ENCODE data around the gene MAP3K14.

MAP3K14 gene

GRCh38 chr17:45232514-45233422, 84.1 kb downstream of the MAP3K14 start:
- no peak for TF ChIP-seq CTCF (conservative IDR thresholded peaks at IDR 0.05; ENCODE audit: low read length)
- no peak overlapping the region for H3K4me3 ChIP-seq (ENCODE audit: low read length)

GRCh38 chr17:45231481-45232116, 85.2 kb downstream of the MAP3K14 start:
- no peak overlapping the region for H3K4me3 ChIP-seq (ENCODE audit: low read length)
- peak; percentile 31 for TF ChIP-seq CTCF (conservative IDR thresholded peaks at IDR 0.05; ENCODE audit: low read length)
- no peak for DNase-seq (ENCODE audit: low read depth)

More at GRCh38 chr17:45232514-45233422, 84.1 kb downstream of the MAP3K14 start:
- no peak for DNase-seq (ENCODE audit: low read depth)

GRCh38 chr17:45230787-45231480, 85.9 kb downstream of the MAP3K14 start:
- peak; percentile 36 for DNase-seq (ENCODE audit: low read depth)
- TF ChIP-seq CTCF (conservative IDR thresholded peaks at IDR 0.05; ENCODE audit: low read length): no peak
- H3K4me3 ChIP-seq (ENCODE audit: low read length): no peak overlapping the region

- DNase-seq (ENCODE audit: low read depth): no peak
- H3K4me3 ChIP-seq (ENCODE audit: low read length): no peak overlapping the region
- TF ChIP-seq CTCF (conservative IDR thresholded peaks at IDR 0.05; ENCODE audit: low read length): no peak
Measured at GRCh38 chr17:45230410-45230786, 86.4 kb downstream of the MAP3K14 start.

GRCh38 chr17:45229681-45230409, 87.0 kb downstream of the MAP3K14 start:
- no peak overlapping the region for H3K4me3 ChIP-seq (ENCODE audit: low read length)
- DNase-seq (ENCODE audit: low read depth): no peak
- no peak for TF ChIP-seq CTCF (conservative IDR thresholded peaks at IDR 0.05; ENCODE audit: low read length)

GRCh38 chr17:45228763-45229539, 87.9 kb downstream of the MAP3K14 start:
- no peak for TF ChIP-seq CTCF (conservative IDR thresholded peaks at IDR 0.05; ENCODE audit: low read length)
- peak; percentile 90 for DNase-seq (ENCODE audit: low read depth)
- H3K4me3 ChIP-seq (ENCODE audit: low read length): peak overlapping the region; percentile 24
